RCC 7860 (cell line): Measurements from ENCODE around the gene LRRC8C.

Source experiments
- DNase-seq: peaks from one replicate; pipeline ENCODE4 v3.0.0-alpha.2; 2015; ENCODE audit warnings: low spot score
- FAIRE-seq: peaks from 2 replicates; lab custom pipeline; 2012; peaks lifted over from hg19 to GRCh38; lab: Jason Lieb, UNC

The LRRC8C gene

DNA sequence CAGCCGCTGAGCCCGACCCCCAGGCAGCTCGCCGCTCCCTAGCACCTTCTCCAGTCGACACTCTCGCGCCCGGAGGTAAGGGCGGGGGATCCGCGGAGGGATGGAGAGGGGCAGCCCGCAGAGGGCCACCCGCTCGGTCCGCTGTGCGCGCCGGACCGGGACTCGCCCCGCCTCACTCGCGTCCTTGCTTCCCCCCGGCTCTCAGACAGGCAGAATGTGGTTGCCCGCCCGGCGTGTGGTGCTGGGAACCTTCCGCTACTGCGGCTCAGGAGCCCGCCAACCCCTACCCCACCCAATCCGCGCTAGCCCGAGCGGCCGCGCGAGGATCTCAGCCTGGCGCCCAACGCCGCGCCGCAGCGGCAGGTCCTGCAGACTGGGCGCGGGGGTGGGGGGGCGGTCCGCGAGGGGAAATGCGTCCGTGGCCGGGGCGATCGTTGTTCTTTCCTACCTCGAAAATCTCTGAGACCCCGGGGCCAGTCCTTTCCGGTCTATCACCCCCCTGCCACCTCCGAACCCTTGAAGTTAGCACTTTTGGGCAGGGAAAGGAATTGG lies 404 bp downstream of the LRRC8C start:
- FAIRE-seq (no peak), DNase-seq (peak; percentile 39)

DNA sequence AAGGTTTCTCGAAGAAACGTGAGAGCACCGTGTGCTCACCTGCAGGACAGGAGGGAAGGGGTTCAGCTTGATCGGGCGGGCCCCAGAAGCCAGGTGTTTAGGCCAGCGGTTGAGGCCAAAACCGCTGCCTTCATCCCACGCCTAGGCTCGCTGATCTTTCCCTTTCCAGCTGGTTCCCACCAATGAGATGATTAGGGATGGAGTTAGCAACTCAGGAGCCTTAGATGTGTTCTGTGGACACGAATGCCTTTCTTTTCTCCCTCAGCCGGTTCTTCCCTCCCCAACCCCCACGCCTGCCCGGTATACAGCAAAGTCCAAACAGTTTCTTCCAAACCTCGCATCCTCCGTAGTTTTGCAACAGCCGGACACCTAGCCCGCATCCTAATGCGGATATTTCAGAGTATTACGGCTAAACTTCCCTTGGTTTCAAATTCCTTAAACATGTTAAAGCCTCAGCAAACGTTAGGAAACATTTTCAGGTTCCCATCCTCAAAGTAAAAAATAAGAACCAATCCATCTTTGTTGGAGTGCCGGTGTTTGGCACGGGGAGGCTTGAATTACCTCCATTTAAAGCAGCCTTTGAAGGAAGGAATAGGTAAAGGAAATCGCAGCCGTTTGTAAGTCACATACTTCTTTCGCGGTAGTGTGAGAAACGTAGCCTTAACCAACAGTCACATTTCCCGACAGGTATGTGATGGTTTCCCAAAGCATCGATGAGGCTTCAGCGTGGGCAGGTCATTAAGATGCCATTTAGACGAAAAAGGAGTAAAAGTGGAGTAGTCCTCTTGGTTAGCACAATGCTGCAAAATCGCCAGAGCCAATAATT lies 1.1 kb downstream of the LRRC8C start:
- DNase-seq: peak; percentile 14
- FAIRE-seq: no peak

DNA sequence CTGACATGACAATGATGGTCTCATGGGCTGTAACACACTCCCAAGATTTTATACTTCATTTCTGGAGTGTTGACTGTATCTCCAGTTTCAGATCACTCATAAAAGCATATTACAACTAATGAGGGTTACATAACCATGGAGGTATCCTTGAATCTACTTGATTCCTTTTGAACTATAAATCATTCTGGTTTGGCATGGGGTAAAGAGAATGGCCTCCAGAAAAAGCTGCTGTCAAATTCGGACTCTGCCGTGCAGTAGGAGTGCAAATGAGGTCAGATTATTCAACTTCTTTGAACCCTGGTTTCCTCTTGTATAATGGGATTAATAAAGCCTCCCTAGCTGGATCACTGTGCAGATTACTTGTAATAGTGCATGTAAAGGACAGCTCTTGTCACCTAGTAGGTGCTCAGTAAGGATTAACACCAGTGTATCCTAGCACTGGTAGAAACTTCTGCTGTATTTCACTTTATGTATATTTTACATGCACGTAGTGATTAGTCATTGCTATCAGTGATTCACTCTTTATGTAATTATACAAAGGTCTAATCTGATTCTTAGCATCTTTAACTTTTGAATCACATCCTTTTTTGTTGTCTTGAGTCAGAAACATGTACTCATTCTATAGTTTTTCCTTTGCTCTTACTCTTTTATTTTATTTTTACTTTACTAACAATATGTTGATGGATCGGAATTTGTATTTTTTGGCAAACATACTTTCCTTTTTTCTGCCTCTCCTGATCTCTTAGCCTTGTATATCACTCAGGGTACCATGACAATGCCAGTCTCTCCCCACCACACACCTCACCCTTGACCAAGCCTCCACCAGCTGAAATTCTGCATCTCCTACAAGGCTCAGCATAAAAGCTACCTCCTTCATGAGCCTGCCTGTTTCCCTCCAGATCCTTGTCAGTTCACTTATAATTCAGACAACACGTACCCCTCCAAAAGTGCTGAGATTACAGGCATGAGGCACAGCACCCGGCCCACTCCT lies 3.2 kb downstream of the LRRC8C start:
- FAIRE-seq: peak; percentile 20
- peak; percentile 56 for DNase-seq

DNA sequence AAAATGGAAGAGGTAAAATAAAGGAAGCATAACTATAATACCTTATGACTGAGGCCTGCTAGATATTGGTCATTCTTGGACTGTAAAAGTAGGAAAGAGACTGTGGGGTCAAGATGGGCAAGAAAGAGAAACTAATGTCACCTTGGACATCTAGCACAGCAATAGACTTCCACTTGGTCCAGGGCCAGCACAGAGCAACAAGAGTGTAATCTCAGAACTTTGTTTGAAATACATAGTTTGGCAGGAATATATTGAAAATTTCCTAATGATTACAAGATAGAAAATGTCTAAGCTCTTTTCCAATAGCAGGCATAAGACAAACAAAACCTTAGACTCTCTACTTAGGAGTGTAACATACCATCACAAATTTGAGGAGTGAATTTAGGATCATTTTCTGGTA lies 4.6 kb downstream of the LRRC8C start:
- DNase-seq (no peak), FAIRE-seq (no peak)

DNA sequence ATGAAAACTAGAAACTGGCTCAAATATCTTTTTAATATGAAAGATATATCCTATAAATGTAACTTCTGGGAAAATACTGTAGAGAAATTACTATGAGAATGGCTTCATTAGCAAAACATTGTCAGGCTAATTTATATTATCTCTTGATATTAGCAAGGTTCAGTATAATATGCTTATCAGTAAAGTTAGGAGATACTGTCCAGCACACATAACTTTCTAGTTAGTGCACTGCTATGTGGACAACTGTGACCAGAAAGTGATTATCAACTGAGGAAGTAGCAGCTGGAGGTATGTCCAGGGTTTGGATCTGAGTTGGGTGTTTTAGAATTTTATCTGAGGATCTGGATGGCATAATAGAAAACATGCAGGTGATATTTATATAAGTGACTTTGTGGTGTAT lies 7.5 kb downstream of the LRRC8C start:
- no peak for DNase-seq
- no peak for FAIRE-seq

DNA sequence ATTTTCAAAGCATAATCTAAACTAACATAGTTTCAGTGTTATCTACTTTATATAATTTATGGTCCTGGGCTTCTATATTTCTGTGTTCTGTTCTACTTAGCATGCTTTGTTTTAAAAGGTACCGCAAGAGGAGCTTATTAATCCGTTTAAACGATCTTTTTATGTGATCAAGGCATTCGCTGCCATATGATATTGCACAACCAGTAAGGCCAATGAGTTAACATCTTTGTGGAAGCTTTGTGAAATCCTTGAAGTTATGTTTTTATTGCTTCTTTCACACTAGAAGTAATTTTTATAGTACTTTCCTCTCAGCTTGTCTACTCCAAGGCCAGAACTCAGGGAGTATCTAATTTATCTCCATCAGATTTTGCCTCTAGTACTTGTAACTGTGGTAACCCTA lies 8.9 kb downstream of the LRRC8C start:
- DNase-seq (no peak), FAIRE-seq (no peak)

DNA sequence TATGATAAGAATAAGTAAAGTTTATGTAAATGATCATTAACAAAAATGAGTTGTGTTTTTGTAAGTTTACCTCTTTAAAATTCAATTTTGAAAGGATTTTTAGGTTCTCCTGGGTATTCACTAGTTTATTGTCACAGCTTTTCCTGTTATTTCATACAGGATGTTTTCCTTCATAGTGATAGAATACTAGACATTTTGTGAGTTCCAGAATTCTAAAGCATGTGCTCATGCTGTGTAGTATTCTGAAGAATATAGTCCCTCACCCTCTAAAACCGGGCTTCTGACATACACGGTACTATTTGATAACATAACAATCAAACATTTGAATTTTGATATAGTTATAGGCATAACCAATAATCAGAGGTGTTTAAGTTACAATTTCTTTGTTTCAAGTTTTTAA lies 10.7 kb downstream of the LRRC8C start:
- DNase-seq (no peak), FAIRE-seq (no peak)

DNA sequence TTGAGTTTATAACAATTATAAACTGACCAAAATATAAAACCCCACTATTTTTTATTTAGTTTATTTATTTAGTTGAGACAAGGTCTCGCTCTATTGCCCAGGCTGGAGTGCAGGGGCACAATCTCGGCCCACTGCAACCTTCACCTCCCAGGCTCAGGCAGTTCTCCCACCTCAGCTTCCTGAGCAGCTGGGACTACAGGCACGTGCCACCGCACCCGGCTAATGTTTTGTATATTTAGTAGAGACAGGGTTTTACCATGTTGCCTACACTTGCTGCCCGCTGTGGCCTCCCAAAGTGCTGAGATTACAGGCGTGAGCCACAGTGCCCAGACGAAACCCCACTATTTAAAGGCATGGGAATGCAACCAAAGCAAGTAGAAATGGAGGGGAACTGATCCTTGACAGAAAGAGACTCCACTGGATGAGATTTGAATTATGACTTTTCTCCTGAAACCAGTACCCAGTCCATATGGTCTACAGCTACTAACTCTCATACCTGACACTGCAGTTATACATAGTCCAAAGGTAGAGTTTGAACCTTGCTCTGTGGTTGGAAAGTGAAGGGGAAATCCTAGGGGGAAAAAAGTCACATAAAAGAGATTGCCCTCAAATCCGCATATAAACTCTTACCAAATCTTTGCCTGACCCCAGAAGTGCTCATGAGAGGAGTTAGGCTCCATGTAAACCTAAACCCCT lies 11.3 kb downstream of the LRRC8C start:
- FAIRE-seq: no peak
- DNase-seq: no peak

DNA sequence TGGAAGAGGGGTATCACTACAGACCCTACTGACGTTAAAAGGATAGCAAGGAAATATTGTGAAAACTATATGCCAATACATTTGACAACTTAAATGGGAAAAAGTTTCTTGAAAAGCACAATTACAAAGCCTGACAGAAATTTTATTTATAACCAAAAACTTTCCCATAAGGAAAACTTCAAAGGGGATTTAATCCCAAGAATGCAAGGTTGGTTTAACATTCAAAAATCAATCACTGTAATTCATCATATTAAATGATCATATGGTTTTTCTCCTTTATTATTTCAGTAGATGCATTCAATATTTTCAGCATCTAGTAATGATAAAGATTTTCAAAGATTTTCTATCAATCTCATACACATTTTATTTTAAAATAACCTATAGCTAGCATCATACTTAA lies 13.3 kb downstream of the LRRC8C start:
- no peak for FAIRE-seq
- DNase-seq: no peak

DNA sequence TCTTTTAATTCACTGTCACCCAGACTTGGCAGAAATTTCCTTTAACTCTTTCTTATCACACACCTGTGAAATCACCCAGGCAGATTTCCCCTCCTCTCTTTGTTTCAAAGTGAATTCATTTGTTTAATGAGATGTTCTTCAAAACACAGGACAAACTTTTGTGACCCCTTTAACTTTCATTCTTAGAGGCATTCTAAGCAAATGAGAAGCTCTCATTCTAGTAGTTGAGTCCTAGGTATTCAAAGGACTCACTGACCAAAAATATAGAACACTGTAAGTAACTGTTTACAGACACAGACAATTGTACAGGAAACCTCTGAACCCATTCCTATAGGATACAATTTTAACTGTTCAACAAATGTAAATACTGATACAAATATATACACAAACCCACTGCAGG lies 16.9 kb downstream of the LRRC8C start:
- FAIRE-seq (no peak), DNase-seq (no peak)

DNA sequence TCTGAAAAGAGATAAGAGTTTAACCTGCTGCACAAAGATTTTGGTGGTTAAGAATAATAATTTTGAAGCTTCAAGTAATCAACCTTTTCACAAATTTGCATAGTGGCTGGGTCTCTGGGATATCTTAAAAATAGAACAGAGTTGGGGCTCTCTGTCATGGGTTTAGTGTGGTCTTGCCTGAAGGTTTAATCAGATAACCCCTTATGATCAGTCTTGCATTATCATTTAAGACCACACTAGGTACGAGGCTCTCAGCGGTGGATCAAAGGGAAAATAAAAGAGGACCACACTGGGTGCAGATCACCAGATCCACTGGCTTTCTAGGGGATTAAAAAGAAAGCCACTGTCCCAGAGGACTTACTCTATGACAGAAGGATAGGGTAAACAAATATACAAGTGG lies 19.5 kb downstream of the LRRC8C start:
- no peak for FAIRE-seq

DNA sequence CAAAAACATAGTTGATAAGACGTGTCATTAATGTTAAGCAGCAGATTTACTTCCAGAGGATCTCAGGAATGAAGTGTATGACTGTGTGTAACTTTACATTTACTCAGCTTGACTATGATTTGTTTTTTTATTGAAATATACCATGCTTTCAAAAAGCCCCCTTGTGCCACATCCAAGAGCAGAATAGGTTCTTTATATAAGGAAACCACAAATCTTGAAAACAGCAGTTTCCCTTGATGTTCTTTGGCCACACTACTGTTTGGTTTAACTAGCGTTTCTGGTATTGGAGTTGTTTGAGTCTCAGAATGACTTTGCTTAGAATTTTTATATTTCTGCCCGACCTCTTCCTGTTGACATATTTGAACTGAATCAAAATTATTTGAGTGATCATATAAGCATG lies 25.0 kb downstream of the LRRC8C start:
- no peak for DNase-seq
- no peak for FAIRE-seq

More for the DNA sequence above, 19.5 kb downstream of the LRRC8C start:
- no peak for DNase-seq

DNA sequence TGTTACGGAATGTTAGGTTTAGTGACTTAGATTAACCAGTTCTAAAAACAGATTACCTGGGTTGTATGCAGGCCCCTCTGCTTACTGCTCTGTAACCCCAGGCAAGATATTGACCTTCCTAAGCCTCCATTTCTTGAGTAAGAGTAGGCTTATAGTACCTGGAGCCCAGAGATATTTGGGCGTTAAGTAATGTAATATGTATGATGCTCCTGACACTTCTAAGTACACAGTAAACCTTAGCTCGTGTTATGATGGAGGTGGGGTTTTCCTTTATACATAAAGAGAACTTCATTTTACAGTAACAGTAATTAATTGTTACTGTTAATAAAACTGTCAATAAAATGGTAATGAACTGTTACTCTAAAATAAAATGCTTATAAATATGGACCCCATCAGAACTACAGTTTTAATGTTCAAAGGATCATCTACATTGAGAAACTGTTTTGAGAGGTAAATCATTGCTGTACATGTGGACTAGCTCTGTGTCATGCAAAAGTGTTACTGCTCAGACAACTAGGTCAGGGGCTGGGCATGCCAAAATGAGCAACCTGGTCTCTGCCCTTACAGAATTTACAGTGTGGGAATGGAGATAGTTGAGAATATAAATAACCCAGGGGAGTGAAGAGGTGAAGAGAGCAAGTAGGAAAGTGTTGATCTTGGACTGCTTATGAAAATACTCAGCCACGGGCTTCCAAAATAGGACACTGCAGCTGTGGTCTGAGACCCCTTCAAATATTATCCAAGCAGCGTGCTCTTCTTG lies 26.6 kb downstream of the LRRC8C start:
- FAIRE-seq (no peak), DNase-seq (no peak)

DNA sequence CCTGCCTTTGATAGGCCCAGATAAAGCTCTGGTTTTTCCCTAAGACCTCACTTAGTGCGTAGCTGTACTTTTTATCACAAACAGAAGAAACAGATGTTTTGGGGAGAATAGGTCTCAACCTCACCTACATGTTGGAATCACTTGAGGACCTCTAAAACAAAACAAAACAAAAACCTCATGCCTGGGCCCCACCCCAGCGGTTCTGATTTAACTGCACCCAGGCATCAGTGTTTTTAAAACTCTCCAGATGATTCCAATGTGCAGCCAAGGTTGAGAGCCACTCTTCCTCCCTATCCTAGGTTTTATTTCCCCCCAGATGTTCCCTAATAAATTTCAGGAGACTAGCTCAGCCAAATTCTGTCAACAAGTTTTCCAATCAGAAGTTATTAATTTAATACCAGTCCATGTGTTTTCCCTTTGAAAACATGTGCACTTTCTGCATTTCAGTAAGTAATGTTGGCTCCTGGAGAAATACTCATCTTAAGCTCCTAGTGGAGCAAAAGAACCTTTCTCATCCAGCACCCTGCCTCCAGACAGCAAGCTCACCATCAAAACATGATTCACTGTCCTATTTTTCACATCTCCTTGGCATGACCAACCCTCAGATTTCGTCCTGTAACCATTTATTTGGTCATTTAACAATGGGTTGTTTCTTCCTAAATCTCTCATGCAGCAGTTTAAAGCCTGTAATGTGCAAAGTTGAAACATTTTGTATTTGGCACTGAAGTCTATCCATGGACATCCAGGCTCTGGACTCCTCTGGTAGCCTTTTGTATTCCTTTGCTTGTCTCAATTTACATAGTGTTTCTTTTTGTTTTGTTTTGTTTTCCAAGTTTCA lies 27.5 kb downstream of the LRRC8C start:
- DNase-seq (no peak), FAIRE-seq (no peak)

DNA sequence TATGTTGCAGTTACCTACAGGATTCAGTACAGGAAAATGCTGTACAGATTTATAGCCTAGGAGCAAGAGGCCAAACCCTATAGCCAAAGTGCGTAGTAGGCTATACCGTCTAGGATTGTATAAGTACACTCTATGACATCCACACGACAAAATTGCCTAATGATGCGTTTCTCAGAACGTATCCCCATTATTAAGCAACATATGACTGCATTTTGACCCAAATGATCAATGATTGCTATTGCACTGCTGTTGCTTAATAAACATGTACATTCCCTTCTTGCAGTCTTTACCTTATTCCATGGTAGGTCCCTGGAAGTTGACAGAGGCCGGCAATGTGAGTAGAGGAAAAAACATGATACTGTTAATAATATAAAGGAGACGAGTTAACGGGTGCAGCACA lies 33.0 kb downstream of the LRRC8C start:
- DNase-seq: no peak
- no peak for FAIRE-seq

DNA sequence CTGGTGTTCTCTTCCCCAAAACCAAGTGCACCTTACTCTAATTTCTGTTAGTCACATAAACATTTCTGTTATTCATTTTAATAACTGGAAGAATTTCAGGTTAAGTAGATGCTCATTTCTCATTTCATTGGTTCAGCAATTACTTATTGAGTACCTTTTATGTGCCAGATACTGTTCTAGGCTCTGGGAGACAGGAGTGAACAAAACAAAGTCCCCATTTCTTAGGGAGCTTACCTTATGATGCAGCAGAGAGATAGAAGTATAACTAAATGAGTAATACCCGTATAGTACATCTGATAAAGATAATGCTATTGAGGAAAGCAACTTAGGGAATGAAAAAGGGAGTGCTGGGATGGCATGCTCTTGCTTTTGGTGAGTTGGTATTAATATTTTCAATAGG lies 33.7 kb downstream of the LRRC8C start:
- DNase-seq (no peak), FAIRE-seq (no peak)

DNA sequence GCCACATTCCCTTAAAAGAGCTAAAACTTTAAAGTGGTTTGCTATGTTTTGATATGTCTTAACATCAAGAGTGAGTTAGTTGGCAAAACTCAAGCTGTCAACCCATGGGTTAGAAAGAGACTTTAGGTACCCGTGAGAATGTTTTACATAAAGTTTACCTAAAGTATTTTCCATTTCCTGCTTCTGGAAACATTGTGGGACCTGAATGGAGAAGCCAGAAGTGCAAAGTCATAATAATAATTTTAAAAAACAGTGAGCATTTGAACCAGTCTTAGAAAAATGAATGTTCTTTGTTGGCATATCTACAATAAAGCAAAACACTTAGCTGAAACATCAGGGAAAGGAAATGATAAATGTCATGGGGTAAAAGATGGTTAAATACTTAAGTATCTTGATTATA lies 34.8 kb downstream of the LRRC8C start:
- no peak for FAIRE-seq
- no peak for DNase-seq

DNA sequence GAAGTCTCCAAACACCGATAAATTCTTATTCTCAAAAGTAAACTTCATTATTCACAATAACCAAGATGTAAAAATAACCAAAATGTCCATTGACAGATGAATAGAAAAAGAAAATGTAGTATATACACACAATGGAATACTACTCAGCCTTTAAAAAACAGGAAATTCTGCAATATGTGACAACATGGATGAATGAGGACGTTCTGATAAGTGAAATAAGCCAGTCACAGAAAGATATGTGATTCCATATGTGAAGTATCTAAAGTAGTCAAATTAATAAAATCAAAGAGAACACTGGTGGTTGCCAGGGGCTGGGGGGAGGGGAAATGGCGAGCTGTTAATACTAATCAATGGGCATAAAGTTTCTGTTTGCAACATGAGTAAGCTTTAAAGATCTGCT lies 36.0 kb downstream of the LRRC8C start:
- FAIRE-seq (no peak), DNase-seq (no peak)

DNA sequence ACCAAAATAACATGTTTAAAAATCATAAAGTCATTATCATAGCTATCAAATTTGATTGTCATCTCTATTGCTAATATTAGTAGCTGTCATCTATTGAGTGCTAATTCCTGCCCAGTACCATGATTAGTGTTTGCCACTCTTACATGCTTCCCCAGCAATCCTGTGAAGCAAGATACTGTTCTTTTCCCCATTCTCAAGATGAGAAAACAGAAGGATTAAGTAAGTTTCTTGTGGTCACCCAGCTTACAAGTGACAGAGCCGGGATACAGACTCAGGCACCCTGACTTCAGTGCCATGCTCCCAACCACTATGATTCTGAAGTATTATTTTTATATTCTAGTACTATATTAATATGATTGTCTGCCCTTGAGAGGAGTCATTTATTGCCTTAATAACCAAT lies 36.5 kb downstream of the LRRC8C start:
- no peak for DNase-seq
- no peak for FAIRE-seq
